Stimulated activated CD4-positive, alpha-beta T cell treated with anti-CD3 and anti-CD28 coated beads, Interleukin-1b, Interleukin-23, amount 100 ng/mL, for 48 hours (primary cell): Measurements from ENCODE around the gene ZC3H7B.

Experiments used
- DNase-seq: peaks from one replicate; pipeline ENCODE4 v3.0.0-alpha.2; 2020

Gene ZC3H7B

DNA sequence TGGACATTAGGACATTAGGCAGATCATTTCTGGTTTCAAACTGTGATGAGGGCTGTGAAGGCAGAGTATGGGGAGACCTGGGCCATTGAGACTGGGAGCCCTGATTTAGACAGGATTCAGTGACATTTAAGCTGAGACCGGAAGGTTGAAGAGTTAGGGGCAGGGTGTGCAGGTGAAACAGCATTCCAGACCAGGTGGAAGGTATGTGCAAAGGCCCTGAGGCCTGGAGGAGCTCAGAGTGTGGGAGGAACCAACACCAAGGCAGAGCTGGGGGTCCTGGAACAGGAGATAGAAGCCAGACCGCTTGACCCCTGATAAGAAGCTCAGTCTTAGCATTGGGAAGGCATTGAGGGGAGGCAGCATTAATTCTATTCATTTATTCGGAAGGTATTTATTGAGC lies 32.5 kb downstream of the ZC3H7B start:
- DNase-seq, result no peak

DNA sequence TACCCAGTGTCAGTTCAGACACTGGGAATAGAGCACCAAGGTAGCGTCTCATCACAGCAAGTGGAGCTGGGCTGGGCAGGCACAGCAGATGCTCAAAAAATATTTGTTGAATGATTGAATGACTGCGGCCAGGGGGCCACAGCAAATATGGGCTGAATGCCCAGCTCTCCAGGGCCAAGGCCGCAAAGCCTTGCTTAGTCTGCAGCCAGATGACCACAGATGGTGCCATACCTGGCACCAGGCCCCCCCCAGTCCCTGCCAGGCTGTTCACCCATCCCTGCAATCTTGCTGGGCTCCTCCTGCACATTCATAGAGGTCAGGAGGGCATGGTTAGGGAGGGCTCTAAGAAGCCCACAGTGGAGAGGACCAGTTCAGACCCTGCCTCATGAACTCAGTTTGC lies 32.9 kb downstream of the ZC3H7B start:
- DNase-seq, result no peak

DNA sequence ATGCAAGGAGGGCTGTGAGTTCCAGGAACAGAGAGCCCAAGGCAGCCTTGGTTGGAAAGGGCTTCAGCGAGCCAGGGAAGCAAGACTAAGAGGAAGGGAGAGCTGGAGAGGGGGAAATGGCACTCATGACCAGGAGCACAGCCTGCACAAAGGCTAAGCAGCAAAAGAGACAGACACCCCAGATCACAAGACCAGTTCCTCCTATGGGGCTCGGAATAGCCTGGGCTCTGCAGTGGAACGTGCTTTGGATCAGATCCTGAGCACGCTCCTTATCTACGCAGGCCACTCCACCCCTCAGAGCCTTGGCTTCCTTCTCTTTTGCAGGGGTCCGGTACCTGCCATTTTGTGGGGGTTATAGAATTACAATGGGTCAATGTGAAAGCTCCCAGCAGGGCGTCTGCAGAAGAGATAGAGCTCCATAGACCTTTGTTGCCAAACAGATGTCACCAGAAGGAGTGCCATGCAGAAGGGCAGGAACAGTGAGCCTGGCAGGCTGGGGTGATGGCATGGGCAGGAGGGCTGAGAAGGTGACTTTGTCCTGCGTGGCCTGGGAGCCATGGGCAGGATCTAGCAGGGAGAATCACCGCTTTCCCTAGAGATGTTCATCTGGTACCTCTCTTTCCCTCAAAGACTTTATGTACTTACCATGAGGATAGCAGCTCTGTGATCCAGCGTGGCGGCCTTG lies 33.8 kb downstream of the ZC3H7B start:
- no peak for DNase-seq

DNA sequence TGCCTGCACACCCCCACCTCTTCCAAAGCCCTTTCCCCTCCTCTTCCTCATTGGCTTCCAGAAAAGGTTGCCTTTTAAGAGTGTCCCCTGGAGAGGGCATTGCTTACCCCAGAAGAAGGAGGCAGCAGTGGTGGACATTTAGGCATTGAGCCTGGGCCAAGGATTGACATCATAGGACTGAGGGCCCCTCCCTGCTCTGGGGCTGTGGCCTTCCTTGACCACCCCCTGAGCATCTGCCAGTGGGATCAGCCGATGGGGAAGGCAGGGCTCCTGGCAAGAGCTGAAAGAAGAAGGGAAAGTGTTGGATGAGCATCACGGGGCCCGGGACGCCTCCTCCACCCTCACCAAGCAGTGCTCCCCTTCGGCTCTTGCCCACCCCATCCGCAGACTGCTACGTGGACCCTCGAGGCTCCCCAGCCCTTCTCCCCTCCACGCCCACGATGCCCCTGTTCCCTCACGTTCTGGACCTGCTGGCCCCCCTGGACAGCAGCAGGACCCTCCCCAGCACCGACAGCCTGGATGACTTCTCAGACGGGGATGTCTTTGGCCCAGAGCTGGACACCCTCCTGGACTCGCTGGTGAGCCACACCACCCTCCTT lies 37.4 kb downstream of the ZC3H7B start:
- DNase-seq, result no peak

DNA sequence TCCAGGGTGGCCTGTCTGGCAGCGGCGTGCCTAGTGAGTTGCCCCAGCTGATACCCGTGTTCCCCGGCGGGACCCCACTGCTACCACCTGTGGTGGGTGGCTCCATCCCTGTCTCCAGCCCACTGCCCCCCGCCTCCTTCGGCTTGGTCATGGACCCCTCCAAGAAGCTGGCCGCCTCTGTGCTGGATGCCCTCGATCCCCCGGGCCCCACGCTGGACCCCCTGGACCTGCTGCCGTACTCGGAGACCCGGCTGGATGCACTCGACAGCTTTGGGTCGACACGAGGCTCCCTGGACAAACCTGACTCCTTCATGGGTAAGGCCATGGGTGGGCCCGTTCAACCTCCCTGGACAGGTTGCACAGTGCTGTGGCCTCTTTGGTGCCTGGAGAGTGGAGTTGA lies 38.5 kb downstream of the ZC3H7B start:
- DNase-seq, result no peak

DNA sequence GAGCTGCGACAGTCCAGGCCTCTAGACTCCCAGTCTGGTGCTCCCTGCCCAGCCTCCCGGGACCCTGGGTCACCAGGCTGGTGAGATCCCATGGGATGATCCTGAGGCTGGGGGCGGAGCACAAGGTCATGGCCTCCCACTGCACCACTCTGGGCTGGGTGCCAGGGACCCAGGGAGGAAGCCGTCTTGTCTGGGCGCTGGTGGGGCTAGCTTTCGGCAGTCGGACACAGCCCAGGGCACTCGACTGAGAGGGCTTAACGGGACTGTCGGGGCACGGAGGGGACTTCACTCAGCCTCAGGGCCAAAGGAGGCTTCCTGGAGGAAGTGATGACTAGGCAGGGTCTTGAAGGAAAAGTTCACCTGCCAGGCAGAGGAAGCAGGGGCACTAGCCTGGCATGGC lies 39.0 kb downstream of the ZC3H7B start:
- no peak for DNase-seq

DNA sequence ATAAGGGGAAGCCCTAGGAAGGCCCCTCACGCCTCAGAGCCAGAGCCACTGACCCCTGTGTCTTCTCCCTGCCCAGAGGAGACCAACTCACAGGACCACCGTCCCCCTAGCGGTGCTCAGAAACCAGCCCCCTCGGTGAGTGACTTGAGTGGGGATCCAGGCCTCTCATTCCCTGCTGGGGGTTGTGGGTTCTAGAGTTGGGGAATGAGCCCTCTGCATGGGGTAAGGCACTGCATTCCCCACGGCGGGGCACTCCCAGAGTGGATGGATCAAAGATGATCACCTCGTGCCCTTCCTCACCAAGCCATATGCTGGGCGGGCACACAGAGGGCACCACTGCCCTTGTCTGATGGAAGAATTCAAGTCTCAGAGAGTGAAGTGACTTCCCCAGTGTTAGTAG lies 39.7 kb downstream of the ZC3H7B start:
- no peak for DNase-seq

DNA sequence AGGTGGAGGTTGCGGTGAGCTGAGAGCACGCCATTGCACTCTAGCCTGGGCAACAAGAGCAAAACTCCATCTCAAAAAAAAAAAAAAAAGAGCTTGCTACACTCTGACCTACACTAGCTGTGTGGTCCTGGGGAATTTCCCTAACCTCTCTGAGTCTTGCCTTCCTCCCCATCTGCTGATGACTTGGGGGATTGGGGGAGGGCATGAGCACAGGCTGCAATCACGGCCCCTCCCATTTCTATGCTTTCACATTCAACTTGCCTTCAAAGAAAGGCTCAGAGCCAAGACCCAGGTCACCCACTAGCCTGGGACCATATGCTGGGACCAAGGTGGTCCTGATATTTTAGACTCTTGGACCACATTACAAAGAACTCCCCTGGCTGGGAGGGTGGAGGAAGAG lies 40.7 kb downstream of the ZC3H7B start:
- peak; percentile 17 for DNase-seq

DNA sequence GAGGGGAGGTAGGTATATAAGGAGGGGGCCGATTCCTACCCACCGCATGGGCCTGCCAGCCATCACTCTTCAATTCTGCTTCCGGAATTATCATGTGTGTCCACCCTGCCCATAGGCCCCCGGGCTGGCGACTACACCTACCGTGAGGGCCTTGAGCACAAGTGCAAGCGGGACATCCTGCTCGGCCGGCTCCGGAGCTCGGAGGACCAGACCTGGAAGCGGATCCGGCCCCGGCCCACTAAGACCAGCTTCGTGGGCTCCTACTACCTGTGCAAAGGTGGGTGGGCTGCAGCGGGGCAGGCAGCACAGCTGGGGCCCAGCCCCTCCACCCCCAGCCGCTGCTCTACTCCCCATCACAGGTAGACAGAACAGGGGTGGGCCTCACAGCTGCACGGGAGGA lies 42.0 kb downstream of the ZC3H7B start:
- no peak for DNase-seq

DNA sequence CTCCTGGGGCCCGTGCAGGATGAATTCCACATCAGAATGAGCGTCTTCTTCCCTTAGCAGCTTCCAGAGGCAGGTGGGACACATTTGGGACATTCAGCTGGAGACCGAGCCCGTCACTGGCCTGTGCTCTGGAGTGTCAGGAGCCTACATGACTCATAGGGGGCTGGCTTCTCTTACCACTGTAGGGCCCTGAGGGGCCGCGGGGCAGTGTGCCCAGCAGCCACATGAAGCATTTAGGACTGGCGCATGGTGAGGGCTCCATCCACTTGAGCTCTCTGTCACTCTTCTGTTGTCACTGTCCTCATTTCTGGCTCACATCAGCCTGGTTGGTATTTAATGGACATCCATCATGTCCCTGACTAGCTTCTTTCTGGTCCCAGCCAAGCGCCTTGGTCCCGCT lies 42.4 kb downstream of the ZC3H7B start:
- no peak for DNase-seq

DNA sequence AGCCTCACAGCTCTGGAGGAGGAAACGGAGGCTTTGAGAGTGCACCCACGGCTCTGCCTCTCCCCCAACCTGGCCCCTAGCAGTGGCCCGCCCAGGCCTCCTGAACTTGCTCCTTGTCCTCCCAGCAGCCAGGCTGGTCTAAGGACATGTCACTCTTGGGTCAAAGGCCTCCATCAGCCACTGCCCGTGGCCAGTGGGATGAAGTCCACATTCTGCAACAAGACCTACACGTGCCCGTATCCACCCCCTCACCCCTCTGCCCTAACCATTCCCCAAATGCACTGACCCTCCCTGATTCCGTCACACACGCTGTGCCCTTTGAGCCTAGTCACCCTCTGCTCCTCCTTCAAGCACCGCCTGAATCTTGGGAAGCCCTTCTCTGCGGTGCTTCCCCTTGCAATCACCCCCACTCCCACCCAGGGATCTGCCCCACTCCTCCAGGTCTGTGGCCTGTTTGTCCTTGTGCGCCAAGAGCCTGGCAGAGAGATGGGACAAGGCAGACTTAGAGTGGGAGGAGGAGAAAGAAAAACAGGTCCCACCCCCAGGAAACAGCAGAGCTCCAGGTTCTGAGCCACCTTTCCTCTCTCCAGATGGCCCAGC lies 43.0 kb downstream of the ZC3H7B start:
- no peak for DNase-seq

DNA sequence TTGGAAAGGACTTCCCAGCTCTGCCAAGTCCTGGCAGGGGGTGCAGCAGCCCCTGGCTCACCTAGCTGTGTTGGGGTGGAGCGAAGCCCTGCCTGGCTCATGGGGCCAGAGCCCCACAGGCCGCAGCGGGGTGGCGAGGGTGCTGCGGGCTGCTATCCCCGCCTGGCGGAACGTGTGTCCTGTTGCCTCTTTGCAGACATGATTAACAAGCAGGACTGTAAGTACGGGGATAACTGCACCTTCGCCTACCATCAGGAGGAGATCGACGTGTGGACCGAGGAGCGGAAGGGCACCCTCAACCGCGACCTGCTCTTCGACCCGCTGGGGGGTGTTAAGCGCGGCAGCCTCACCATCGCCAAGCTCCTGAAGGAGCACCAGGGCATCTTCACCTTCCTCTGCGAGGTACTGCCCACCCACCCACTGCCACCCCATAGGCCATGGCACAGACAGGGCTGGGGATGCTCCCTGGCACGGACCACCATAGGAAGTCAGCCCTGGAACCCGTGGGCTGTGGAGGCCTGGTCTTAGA lies 44.5 kb downstream of the ZC3H7B start:
- no peak for DNase-seq

DNA sequence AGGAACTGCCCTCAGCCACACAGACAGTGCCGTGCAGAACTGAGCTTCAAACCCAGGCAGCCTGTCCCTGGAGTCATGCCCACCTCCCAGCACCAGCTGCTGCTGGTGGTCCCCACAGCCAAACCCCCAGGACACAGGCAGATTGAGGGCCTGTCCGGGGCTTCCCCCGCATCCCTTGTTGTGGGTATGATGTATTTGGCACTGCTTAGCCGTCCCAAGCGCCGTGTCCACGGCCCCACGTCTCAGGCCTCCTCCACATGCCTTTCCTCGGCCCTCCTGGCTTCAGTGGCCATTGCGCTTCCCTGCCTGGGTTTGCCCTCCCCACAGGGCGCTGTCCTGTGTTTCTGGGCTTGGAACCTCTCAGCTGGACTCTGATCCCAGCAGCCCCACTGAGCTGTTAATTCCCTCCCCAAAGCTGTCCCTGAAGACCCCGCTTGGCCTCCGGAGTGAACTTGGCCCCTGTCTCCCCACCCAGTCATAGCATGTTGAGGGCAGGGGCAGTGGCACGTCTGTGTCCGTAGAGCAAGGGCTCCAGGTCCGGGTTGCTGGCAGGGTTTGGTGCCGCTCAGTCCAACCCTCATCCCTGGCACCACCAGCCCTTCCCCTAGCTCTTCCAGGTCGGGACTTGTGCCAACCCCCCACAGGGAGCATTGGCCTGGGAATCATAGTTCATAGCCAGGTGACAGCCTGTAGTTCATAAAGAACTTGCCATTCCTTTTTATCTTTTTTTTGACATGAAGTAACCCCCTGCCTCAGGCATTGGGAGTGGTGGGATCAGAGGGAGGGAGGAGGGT lies 45.9 kb downstream of the ZC3H7B start:
- no peak for DNase-seq

DNA sequence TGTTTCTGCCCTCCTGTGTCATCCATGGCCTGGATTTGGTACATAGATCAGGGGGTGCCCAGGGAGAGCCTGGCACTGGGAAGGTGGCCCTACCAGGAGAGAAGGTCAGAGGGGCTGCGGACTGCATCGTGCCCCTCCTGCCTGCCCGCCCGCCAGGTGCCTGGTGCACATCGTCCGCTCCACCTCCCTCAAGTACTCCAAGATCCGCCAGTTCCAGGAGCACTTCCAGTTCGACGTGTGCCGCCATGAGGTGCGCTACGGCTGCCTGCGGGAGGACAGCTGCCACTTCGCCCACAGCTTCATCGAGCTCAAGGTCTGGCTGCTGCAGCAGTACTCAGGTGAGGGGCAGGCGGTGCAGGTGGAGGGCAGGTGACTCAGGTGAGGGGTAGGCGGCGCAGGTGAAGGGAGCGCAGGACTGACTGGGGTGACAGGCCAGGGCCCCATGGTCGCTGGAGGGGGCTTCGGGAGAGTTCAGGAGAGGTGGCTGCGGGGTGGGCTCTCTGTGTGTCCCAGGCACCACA lies 47.7 kb downstream of the ZC3H7B start:
- DNase-seq, result no peak

DNA sequence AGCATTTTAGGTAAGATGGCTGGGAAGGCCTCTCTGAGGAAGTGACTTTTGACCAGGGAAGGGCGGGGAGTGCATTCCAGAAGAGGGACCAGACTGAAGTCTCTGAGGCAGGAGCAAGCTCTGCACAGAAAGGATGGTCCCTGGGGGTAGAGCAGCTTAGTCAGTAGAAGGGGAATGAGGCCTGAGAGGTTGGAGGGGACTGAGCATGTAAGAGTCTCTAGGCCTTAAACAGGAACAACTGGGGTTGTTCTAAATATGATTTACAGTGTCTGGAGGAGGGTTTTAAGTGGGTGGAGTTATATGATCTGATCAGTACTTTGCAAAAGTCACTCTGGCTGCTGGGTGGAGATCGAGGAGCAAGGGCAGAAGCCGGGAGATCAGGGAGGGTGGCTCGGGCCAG lies 48.8 kb downstream of the ZC3H7B start:
- no peak for DNase-seq

DNA sequence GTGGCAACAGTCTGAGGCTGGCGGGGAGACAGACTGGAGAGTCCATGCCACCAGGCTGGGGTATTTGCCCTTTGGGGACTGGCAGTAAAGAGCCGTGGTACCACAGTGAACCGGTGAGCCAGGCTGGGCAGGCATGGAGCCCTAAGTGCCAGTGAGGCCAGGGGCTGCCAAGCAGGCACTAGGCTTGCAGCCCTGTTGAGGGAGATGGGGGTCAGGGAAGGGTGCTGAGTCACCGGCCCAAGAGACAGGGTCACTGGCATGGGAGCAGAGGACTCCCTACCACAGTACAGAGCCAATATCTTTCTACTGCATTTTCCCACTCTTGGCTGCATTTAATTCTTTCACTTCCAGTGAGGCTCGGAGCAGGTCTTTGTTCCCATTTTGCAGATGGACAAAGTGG lies 49.7 kb downstream of the ZC3H7B start:
- DNase-seq, result no peak

DNA sequence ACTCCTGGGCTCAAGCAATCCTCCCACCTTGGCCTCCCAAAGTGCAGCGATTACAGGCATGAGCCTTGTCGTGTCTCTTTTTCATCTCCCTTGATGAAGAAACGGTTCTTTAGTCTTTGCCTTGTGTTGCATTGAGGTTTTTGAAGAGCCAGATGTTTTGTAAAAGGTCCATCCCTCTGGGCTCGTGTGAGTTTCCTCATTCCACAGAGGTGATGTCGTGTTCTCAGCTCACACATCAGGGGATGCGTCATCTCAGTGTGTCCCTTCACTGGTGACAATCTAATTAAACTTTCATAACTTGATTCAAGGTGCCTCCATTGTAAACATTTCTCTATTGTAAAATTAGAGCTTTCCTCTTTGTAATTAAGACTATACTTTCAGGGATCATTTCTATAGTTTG lies 50.7 kb downstream of the ZC3H7B start:
- DNase-seq, result no peak

DNA sequence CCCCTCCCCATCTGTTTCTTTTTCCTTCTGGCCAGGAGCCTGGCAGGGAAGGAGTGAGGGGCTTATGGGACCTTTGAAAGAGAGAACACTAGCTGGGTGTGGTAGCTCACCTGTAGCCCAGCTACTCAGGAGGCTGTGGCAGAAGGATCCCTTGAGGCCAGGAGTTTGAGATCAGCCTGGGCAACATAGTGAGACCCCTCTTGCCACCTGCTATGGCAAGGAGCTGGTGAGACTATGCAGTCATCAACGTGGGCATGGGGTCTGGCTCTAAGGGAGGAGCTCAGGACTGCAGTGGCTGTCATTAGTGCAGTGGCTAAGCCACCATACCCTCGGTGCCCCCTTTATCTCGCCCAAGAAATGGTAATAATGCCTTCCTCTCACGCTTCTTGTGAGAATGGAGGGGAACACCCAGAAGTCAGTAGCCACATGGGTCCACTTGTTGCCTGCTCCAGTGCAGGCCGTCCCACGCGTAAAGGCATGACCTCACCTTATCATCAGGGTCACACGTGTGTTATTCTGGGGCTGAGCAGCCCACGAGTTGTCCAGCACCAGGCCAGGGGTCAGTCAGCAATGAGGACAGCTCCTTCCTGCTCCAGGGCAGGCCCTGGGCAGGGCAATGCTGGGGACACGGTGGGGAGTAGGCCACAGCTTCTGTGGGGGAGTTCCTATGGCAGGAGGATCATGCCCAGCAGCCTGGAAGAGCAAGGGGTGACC lies 52.7 kb downstream of the ZC3H7B start:
- no peak for DNase-seq

DNA sequence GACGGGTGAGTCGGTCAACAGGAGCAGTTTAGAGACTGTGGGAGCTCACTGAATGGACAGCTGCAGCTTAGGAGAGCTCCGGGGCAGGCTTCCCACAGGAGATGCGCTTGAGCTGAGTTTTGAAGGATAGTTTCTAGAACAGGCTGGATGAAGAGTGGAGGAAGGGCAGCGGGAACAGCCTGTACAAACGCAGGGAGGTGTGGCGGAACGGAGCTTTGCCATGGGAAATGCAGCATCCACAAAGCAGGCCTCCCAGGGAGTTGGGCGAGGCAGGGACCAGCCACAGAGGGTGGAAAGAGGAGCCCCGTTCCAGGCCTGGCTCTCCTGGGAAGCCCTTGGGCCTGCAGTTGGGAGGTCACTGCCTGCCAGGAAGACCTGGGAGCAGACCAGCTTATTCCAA lies 53.7 kb downstream of the ZC3H7B start:
- DNase-seq, result no peak

DNA sequence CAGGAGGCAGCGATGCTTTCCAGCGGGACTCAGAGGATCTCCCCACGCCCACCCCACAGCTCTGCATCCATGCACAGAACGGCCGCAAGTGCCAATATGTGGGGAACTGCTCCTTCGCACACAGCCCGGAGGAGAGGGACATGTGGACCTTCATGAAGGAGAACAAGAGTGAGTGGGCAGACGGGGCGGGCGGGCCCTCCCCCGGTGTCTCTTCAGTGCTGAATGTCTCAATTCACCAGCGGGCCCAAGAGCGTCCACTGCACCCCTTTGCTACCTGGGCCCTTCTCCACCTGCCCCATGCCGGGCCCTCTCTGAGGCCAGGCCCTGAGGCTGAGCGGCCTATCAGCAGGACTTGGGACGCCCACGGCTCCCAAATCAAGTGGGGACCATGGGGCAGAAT lies 54.6 kb downstream of the ZC3H7B start:
- DNase-seq, result no peak

DNA sequence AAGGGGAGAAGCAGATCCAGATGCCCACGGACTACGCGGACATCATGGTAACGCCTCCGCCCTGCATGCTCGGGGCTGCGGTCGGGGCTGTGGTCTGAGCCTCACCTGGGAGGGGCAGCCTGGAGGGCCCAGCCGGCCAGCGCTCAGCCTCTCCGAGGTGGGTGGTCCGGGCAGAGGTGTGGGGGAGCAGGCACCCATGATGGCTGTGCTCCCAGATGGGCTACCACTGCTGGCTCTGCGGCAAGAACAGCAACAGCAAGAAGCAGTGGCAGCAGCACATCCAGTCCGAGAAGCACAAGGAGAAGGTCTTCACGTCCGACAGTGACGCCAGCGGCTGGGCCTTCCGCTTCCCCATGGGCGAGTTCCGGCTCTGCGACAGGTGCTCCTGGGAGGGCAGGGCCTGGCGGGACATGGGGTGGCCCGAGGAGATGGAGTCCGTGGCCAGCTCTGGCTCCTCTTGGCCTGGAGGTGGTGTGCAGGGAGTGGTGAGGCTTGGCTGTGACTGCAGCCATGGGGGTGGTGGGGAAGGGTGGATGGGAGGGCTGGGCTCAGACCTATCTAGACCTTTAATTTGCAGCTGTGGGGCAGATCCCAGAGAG lies 55.2 kb downstream of the ZC3H7B start:
- no peak for DNase-seq

DNA sequence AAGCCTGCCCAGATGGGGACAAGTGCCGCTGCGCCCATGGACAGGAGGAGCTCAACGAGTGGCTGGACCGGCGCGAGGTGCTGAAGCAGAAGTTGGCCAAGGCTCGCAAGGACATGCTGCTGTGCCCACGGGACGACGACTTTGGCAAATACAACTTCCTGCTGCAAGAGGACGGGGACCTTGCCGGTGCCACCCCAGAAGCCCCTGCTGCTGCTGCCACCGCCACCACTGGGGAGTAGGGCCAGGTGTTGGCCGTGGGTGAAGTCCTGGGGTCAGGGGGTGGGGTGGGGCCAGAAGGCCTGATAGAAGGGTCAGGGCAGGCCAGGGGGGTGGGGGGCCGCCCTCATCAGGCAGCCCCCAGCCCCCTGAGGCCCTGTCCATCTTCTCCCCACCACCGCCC lies 55.9 kb downstream of the ZC3H7B start:
- no peak for DNase-seq
